Measurements from ENCODE around the gene GUCY1A1.

The GUCY1A1 gene

GRCh38 chr4:155742310-155743015, 75.8 kb downstream of the GUCY1A1 start:
- no peak for DNase-seq

- no peak for DNase-seq
Measured at GRCh38 chr4:155745984-155746383, 79.3 kb downstream of the GUCY1A1 start.

GRCh38 chr4:155748039-155748438, 81.4 kb downstream of the GUCY1A1 start:
- DNase-seq: no peak

- DNase-seq: no peak
Measured at GRCh38 chr4:155749041-155749440, 82.4 kb downstream of the GUCY1A1 start.

- no peak for DNase-seq
Measured at GRCh38 chr4:155751569-155751968, 84.9 kb downstream of the GUCY1A1 start.

- no peak for DNase-seq
Measured at GRCh38 chr4:155757745-155758265, 91.2 kb downstream of the GUCY1A1 start.

GRCh38 chr4:155758481-155759371, 92.1 kb downstream of the GUCY1A1 start, which contains the start of gene GUCY1B1:
Gene GUCY1B1 (plus strand): TSS chr4:155759021. CDS start chr4:155759141, 120 bp downstream.
- peak; percentile 59 for DNase-seq

- DNase-seq: peak; percentile 18
Measured at GRCh38 chr4:155759372-155760252, 93.0 kb downstream of the GUCY1A1 start.

- DNase-seq: no peak
Measured at GRCh38 chr4:155761047-155761446, 94.4 kb downstream of the GUCY1A1 start.

GRCh38 chr4:155761916-155762315, 95.3 kb downstream of the GUCY1A1 start:
- DNase-seq: no peak

GRCh38 chr4:155762334-155762733, 95.7 kb downstream of the GUCY1A1 start:
- DNase-seq: no peak

- DNase-seq: no peak
Measured at GRCh38 chr4:155763551-155763950, 96.9 kb downstream of the GUCY1A1 start.

- no peak for DNase-seq
Measured at GRCh38 chr4:155765149-155765548, 98.5 kb downstream of the GUCY1A1 start.

- no peak for DNase-seq
Measured at GRCh38 chr4:155766622-155767021, 100.0 kb downstream of the GUCY1A1 start.

GRCh38 chr4:155768370-155768769, 101.7 kb downstream of the GUCY1A1 start:
- DNase-seq: no peak

GRCh38 chr4:155769090-155769489, 102.4 kb downstream of the GUCY1A1 start:
- DNase-seq: no peak

- DNase-seq: no peak
Measured at GRCh38 chr4:155772459-155773195, 106.0 kb downstream of the GUCY1A1 start.

- no peak for DNase-seq
Measured at GRCh38 chr4:155773196-155773800, 106.7 kb downstream of the GUCY1A1 start.

GRCh38 chr4:155774033-155774432, 107.4 kb downstream of the GUCY1A1 start:
- DNase-seq: no peak

- no peak for DNase-seq
Measured at GRCh38 chr4:155777971-155778735, 111.5 kb downstream of the GUCY1A1 start.

- no peak for DNase-seq
Measured at GRCh38 chr4:155780775-155781174, 114.1 kb downstream of the GUCY1A1 start.

All from NCI-H1105 treated with DMSO at 0.1 percent for 48 hours (cell line).